HG03354 (cell line): ENCODE measurements around the gene ARFGEF2.
"Not testable (repeated sequence)": the region's sequence is repeated elsewhere in the genome, so short reads cannot be mapped to it uniquely, and the experiment has no call there.

Experiments used
- ATAC-seq: cut with Tn5 transposase; IDR thresholded peaks from one replicate; pipeline ENCODE4 v1.9.1; 2021; ENCODE audit warnings: mild to moderate bottlenecking; ENCODE audit not compliant: unreplicated experiment, poor library complexity, severe bottlenecking

The ARFGEF2 gene

DNA sequence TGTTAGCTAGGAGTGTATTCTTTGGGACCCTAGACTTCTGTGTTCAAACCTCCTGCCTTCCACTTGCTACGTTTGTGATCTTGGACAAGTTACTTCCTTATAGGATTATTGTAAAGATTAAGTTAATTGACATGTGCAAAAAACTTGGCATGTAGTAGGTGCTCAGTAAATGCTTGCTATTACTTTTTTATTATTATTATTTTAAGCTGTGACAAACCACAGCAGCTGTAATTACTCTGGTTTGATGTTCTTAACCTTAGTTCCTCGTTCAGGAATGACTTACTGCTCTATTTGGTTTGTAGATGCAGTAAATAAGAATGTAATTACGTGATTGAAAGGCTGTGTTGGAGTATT, 3.2 kb downstream of the ARFGEF2 start:
- ATAC-seq = no peak

DNA sequence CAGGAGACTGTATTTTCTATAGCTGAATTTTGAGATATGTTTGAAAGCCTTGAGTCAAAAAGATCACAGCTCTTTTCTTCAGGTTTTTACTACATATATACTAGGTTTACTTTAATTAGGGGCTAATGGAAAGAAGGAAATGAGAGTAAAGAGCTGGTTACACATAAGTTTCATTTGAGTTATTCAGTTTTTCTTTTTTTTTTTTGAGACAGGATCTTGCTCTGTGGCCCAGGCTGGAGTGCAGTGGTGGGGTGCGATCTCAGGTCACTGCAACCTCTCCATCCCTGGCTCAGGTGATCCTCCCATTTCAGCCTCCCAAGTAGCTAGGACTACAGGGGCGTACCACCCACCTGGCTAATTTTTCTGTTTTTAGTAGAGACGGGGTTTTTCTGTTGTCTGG, 4.8 kb downstream of the ARFGEF2 start:
- ATAC-seq = no peak

DNA sequence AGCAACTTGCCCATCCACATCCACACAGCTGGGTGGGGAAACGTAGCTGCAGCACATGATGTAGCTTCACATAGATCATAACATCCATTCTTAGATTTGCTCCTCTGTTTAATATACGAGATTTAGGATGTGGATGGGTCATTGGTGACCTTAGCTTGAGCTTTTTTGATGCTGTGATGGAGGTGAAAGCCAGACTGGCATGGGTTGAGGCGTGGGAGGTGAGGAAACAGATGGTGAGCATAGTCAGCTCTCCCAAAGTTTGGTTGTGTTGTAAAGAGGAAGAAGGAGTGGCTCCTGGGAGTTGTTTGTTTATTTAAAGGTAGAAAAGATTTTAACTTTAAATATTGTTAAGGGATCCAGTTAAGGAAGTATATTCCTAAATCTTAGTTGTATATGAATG, 5.3 kb downstream of the ARFGEF2 start:
- ATAC-seq = no peak

DNA sequence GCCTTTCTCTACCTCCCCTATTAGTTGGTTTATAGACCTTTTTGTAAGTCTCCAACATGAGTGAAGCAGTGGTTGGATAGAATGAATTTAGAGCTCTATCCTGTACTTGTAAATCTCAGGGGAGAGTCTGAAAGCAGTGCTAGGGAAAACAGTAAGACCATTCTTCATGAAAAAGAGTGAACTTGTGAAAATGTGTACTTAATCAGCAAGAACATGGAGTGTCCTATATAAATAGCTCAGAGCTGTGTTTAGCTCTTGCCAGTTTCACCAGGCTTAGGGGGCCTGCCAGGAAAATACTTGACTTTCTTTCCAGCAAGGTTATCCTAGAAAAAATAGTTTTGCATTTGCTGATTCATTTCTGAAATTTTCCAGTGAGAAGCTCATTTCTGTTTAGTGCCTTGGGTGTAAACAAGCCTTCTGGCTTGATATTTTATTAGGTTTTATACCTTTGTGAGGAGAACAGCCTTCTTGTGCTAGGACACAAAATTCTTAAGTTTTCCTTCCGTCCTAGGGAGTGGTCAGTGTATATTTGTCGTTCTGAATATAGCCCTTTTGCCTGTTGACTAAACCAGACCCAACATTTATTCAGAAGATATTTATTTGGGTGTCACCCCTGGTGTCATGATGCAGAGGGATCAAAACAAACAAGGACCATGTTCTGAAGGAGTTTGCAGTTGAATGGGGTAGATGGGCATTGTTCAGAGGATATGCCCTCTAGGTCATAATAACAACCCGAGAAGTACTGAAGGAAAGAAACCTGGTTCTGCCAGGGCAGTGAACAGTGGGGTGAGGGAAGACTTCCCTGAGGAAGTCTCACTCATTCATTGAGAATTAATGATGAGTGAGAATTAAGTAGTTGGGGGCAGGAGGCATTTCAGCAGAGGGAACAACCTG, 7.6 kb downstream of the ARFGEF2 start:
- no peak for ATAC-seq

DNA sequence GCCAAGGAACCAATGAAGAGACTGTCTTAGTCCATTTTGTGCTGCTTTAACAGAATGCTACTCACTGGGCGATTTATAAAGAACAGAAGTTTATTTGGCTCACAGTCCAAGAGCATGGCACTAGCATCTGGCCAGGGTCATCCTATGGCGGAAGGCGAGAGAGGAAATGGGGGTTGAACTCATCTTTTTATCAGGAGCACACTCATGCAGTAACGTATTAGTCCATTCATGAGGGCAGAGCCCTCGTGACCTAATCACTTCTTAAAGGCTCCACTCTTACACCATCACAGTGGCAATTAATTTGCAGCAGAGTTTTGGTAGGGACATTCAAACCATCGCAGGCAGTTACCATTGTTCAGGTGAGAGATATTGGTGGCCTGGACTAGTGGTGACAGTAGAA, 8.5 kb downstream of the ARFGEF2 start:
- ATAC-seq = no peak

DNA sequence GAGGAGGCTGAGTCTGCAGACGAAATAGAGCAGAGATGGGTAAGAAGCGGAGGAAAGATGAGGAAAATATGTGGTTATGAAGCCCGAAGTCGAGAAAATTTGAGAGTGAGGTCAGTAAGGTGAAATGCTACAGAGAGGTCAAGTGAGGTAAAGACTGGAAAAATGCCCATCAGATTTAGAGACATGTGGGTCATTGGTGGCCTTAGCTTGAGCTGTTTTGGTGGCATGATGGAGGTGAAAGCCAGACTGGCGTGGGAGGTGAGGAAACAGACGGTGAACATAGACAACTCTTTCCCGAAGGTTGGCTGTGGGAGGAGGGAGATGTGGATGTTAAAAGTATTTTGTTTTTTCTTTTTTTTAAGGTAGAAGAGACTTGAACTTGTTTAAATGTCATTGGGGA, 9.4 kb downstream of the ARFGEF2 start:
- no peak for ATAC-seq

DNA sequence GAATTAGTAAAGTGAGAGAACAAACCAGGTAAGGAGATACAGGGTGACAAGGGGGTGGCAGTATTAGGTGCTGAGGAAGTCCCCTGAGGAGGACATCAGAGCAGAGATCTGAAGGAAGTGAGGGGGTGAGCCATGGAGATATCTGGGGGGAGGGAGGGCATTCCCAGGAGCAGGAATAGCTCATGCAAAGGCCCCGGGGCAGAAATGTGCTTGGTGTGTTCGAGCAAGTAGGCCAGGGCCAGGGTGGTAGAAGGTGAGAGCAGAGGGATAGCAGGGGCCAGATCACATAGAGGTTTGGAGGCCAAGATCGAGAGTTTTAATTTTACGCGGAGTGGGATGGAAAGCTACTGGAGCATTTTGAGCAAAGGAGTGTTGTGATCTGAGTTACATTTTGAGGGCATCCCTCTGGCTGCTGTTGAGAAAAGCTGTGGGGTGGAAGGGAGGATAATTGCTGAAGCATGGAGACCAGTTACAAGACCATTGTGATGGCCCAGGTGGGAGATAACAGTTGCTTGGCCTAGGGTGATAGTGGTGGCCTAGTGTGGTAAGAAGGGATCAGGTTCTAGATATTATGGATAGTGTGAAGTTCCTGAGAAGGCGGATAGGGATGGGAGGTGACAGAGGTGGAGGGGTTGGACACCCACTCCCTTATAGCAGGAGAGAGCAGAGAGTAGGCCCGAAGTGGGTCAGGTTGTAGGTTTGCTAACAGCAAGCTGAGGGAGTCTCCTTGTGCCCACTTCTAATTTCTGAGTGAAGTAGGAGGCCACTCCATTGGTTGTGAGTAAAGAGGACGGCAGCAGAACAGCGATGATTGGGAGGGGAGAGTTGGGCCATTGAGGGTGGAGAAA, 10.2 kb downstream of the ARFGEF2 start:
- no peak for ATAC-seq

DNA sequence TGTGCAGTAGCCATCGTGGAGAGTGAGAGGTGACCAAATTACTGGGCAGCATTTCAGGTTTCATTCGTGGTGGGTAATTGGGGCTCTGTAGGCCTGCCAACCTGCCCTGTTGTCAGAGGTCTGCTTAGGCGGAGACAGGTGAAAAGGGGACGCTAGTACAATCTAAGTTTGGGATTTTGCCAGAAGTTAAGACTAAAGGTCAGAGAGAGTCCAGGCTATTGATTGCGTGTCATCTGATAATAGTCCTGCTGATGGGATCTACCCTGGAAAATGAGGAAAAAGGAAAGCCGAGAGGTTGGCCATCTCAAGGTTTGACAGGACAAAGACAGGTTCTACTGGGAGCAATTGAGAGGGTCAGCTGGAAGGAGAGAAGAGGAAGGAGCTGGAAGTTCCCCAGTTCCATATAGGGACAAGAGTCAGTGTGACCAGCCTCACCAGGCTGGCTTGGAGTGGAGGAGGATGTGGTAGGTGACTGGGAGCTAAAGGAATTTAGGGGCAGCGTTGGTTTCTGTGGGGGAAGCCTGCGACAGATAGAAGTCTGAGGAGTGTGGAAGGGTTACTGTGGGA, 10.9 kb downstream of the ARFGEF2 start:
- no peak for ATAC-seq

DNA sequence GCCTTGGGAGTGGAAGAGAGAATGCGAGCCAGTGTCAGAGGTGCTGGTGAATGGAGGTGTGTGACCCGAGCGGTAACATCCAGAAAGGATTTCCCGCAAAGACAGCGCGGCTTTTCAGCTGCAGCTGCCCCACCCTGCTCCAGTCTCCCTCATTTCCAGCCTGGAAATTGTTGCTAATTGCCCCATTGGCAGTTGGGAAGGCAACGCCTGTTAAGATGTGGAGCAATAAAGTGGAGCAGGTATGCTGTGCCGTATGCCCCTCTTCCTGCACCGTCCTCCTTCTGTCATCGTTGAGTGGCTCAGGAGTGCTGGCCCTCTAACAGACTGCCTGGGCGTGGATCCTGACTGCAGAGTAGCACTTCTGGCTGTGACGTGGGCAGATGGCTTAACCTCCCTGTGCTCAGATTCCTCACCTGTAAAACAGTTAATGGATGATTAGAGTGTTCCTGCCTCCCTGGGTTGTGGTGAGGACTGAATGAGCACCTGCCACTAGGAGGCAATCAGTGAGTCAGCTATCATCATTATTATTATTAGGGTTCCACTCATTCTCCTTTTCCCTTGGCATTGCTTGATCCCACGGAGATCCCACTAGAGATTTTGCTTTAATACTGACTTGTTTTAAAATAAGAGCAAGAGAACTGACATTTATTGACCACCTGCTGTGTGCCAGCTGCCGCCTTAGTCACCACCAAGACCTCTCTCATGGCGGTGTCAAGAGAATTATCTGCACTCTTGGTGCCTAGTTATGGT, 11.7 kb downstream of the ARFGEF2 start:
- ATAC-seq = no peak

DNA sequence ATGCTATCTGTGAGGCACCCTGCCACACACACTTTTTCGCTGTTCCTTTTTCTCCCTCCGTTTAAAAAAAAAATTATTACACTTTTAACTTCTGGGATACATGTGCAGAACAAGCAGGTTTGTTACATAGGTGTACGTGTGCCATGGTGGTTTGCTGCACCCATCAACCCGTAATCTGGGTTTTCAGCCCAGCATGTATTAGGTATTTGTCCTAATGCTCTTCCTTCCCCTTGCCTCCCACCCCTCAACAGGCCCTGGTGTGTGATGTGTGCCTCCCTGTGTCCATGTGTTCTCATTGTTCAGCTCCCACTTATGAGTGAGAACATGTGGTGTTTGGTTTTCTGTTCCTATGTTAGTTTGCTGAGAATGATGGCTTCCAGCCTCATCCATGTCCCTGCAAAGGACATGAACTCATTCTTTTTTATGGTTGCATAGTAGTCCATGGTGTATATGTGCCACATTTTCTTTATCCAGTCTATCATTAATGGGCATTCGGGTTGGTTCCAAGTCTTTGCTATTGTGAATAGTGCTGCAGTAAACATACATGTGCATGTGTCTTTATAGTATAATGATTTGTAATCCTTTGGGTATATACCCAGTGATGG, 12.9 kb downstream of the ARFGEF2 start:
- ATAC-seq = not testable (repeated sequence)

DNA sequence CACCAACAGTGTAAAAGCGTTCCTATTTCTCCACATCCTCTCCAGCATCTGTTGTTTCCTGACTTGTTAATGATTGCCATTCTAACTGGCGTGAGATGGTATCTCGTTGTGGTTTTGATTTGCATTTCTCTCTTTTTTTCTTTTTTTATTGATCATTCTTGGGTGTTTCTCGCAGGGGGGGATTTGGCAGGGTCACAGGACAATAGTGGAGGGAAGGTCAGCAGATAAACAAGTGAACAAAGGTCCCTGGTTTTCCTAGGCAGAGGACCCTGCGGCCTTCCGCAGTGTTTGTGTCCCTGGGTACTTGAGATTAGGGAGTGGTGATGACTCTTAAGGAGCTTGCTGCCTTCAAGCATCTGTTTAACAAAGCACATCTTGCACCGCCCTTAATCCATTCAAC, 13.5 kb downstream of the ARFGEF2 start:
- ATAC-seq = not testable (repeated sequence)

DNA sequence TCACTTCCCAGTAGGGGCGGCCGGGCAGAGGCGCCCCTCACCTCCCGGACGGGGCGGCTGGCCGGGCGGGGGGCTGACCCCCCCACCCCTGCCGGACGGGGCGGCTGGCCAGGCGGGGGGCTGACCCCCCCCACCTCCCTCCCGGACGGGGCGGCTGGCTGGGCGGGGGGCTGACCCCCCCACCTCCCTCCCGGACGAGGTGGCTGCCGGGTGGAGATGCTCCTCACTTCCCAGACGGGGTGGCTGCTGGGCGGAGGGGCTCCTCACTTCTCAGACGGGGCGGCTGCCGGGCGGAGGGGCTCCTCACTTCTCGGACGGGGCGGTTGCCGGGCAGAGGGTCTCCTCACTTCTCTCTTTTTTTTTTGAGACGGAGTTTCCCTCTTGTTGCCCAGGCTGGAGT, 14.7 kb downstream of the ARFGEF2 start:
- ATAC-seq = not testable (repeated sequence)

DNA sequence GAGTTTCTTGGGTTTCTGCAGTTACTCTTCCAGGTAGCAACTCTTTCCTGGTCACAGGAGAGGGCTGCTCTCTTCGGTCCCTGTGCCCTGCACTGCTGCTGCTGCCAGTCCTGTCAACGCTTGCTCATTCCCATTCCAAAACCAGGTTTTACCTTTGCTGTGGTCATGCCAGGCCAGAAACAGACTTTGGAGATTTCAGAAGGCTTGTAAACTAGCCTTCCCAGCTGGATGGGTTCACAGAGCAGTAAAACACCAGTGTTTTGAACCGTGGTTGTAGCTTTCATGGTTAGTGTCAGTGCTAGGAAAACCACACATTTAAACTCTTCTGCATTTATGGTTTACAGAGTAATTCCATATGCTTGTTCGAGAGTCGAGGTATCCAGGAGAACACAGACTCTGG, 16.2 kb downstream of the ARFGEF2 start:
- ATAC-seq = no peak

DNA sequence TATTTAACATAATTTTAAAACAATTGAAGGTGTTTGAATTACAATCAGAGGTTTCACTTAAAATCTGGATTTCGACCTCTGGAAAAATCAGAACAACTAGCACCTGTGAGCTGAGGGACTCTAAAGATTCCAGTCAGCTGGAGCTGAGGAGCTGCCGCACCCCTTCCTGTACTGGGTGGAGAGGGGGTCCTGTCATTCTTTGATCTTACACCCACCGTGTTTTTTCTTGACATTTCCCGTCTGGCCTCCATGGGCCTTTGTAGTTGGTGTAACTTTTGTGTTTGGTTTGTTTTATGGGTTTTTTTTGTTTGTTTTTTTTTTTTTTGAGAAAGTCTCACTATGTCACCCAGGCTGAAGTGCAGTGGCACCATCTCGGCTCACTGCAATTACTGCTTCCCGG, 17.2 kb downstream of the ARFGEF2 start:
- ATAC-seq = no peak

DNA sequence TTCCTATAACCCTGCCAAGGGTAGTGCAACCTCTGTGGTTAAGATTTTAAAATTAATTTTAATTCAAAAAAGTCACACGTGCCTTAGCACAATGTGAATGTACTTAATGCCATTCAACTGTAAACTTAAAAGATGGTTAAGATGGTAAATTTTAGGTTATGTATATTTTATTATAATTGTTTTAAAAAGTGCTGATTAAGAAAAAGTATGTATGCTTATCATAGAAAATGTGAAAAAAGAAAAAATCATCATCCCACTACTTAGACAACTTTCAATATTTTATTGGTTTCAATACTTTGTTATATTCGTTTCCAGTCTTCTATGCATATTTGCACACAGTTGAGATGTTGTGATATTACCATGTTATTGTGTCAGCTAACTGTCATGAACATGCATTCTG, 18.7 kb downstream of the ARFGEF2 start:
- ATAC-seq = no peak

DNA sequence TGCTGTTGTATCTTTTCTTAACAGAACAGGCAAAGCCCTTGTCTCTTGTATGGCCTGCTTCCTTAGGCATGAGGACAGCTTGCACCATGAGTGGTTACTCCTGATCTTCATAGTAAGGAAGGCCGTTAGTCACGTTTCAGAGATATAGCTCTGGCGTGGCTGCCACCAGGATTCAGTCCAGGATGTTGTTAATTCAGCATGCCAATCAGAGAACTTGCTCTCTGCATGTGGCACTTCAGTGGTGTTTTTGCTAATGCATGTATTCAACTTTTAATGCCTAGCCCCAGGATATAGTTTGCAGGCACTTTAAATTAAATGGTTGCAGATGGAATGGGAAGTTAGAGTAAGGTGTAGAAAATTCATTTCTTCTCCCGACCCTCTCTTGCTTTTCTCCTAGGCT, 20.0 kb downstream of the ARFGEF2 start:
- no peak for ATAC-seq

DNA sequence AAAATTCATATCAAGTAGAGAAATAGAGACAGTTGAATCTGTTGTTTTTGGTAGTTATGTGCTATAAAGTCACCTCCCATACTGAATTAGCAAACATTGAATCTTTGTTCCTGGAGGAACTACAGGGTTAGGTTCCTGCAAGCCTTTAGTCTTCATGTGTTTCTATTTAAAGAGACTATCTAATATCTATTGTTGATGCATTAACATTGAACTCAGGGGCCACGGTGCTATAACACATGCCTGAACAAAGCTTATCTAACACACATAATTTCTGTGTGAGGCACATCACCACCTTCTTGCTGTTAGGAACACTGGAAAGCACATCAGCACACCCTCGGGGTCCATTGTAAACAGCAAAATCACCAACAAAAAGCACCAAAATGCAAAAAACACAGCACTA, 21.2 kb downstream of the ARFGEF2 start:
- ATAC-seq = no peak

DNA sequence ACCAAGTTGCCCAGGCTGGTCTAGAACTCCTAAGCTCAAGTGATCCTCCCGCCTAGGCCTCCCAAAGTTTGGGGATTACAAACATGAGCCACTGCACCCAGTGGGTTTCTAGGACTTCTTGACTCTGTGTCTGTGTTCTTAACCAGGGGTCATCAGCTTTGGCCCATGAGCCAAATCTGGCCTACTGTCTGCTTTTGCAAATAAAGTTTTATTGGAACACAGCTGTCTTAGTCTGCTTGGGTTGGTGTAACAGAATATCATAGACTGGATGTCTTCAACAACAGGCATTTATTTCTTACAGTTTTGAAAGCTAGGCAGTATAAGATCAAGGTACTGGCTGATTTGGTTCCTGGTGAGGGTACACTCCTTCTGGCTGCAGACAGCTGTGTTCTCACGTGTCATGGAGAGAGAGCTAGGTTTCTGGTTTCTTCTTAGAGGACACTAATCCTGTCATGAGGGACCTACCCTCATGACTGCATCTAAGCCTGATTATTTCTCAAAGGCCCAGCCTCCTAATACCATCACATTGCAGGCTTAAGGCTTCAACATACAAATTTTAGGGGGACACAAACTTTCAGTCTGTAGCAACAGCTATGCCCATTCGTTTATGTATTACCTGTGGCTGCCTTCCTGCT, 23.3 kb downstream of the ARFGEF2 start:
- no peak for ATAC-seq

DNA sequence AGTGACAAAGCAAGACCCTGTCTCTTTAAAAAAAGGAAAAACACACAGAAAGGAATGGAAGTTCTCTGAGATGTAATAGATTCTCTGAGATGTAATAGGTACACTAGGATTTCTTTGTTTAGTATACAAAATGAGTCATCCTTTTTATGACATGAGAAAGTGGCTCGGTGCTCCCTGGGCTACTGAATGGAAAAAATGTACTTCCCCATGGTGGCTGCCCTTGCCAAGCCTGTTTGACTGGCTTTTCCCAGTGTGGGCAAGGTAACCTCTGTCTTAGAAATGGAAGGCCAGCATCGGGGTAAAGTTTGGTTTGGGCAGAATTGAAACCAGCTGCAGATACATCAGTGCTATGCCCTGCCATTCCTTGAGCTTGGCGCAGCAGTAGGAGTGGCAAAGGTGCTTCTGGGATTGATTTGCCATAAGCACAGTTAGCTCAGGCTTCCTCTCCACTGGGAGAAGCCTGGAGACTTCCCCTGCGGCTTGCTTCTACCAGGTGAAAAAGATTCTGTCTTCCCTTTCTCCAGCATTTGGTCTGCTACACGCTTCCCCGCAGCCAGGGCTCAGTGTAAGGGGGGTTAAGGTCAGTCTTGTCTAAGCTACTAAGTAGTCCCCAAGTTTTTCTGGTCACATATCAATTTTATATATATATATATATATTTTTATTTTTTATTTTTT, 24.5 kb downstream of the ARFGEF2 start:
- ATAC-seq = no peak
